Endothelial cell of umbilical vein (primary cell): Measurements from ENCODE around the gene LRRTM4. TPM values are rescaled to one million over a fixed set of nuclear protein-coding genes. Genes with fewer than 3 reads are reported as not detected.

Source experiments
- BruUV-seq: library from RNA; stranded (reverse); fragments of 400-500 nt; replicated peaks from 2 replicates; lab custom pipeline; 2021; lab: Mats Ljungman, UMichigan
- CTCF ChIA-PET: fragments of 300-600, 350-600 bp; sonication (Branson Sonifier 250); formaldehyde crosslinking; loops from one replicate; lab custom pipeline; 2021; ENCODE audit warnings: antibody characterized with exemption, inconsistent platforms; lab: Charles Lee
- POLR2A ChIA-PET: fragments of 300-600, 350-600 bp; sonication (Branson Sonifier 250); formaldehyde crosslinking; loops from one replicate; lab custom pipeline; 2021; ENCODE audit warnings: antibody characterized with exemption, inconsistent platforms; lab: Charles Lee
- DNase-seq: peaks from one replicate; pipeline ENCODE4 v3.0.0-alpha.2; 2011; ENCODE audit warnings: low read depth, low spot score
- FAIRE-seq: peaks from 2 replicates; lab custom pipeline; 2011; peaks lifted over from hg19 to GRCh38; lab: Jason Lieb, UNC
- H2AFZ ChIP-seq: 2 replicates; pipeline ENCODE4 v1.6.0; 2012; ENCODE audit warnings: low read depth, low read length, control low read depth, inconsistent platforms
- H3K27ac ChIP-seq: 2 replicates; pipeline ENCODE4 v1.5.1; 2011; ENCODE audit warnings: low read depth, mild to moderate bottlenecking, control low read depth, low read length, moderate library complexity; ENCODE audit not compliant: insufficient read depth
- H3K27me3 ChIP-seq, 2 experiments: 2 replicates each; pipeline versions ENCODE4 v1.6.0 to v1.6.1; 2011; ENCODE audit warnings: low read length in 2 of 2, mixed read lengths in 1 of 2; ENCODE audit not compliant: control insufficient read depth in 2 of 2, insufficient read depth in 2 of 2
- H3K36me3 ChIP-seq, 2 experiments: 2 replicates in 1 of 2; 3 replicates in 1 of 2; pipeline ENCODE4 v1.5.1; 2011; ENCODE audit warnings: low read length in 2 of 2, mild to moderate bottlenecking in 1 of 2, moderate library complexity in 1 of 2; ENCODE audit not compliant: control insufficient read depth in 2 of 2, insufficient read depth in 2 of 2; ENCODE audit errors: extremely low read depth in 1 of 2
- H3K4me1 ChIP-seq: 3 replicates; pipeline ENCODE4 v1.5.1; 2011; ENCODE audit warnings: mild to moderate bottlenecking, low read length; ENCODE audit not compliant: control insufficient read depth, insufficient read depth; ENCODE audit errors: extremely low read depth
- H3K4me2 ChIP-seq: 2 replicates; pipeline ENCODE4 v1.6.1; 2011; ENCODE audit warnings: low read length, control low read depth, mixed read lengths; ENCODE audit not compliant: insufficient read depth
- H3K4me3 ChIP-seq, 3 experiments: fragments of 200-600 bp in 1 of 3; sonication (generic), shearing (Covaris generic) in 1 of 3; replicated peaks in 1 of 3; 2 replicates each; pipeline ENCODE4 v1.5.1; 2011 to 2016; ENCODE audit warnings: control low read depth in 3 of 3, low read length in 3 of 3, mild to moderate bottlenecking in 2 of 3, inconsistent platforms in 1 of 3, low read depth in 1 of 3, moderate library complexity in 1 of 3; ENCODE audit not compliant: insufficient read depth in 1 of 3
- H3K79me2 ChIP-seq: 2 replicates; pipeline ENCODE4 v1.6.0; 2012; ENCODE audit warnings: low read length, inconsistent platforms; ENCODE audit not compliant: control insufficient read depth, insufficient read depth
- H3K9ac ChIP-seq: replicated peaks from 2 replicates; pipeline ENCODE3; 2011; ENCODE audit warnings: low read length, control low read depth; ENCODE audit not compliant: insufficient read depth; ENCODE audit errors: extremely low read depth
- H3K9me1 ChIP-seq: replicated peaks from 3 replicates; pipeline ENCODE4 v1.6.0; 2011; ENCODE audit warnings: mild to moderate bottlenecking, low read length; ENCODE audit not compliant: control insufficient read depth, insufficient read depth; ENCODE audit errors: extremely low read depth
- H3K9me3 ChIP-seq: replicated peaks from 2 replicates; pipeline ENCODE4 v1.5.1; 2012; ENCODE audit warnings: low read length, inconsistent platforms; ENCODE audit not compliant: control insufficient read depth, insufficient read depth
- H4K20me1 ChIP-seq: replicated peaks from 2 replicates; pipeline ENCODE3; 2011; ENCODE audit warnings: mild to moderate bottlenecking, low read length; ENCODE audit not compliant: control insufficient read depth, insufficient read depth; ENCODE audit errors: extremely low read depth
- CTCF ChIP-seq, 2 donors: IDR thresholded peaks; 1 replicate in 1 of 2; 2 replicates in 1 of 2; pipeline ENCODE4 v1.5.1; 2011; ENCODE audit warnings: low read length in 2 of 2, mild to moderate bottlenecking in 2 of 2, moderate library complexity in 2 of 2, control low read depth in 1 of 2, inconsistent platforms in 1 of 2, low read depth in 1 of 2; ENCODE audit not compliant: insufficient read depth in 1 of 2; ENCODE audit errors: extremely low read depth in 1 of 2
- EZH2 ChIP-seq: IDR thresholded peaks from 2 replicates; pipeline ENCODE4 v1.6.1; 2012; ENCODE audit warnings: borderline replicate concordance, low read depth, mild to moderate bottlenecking, moderate library complexity, low read length, inconsistent platforms; ENCODE audit not compliant: severe bottlenecking
- FOS ChIP-seq: IDR thresholded peaks from 2 replicates; pipeline ENCODE4 v1.6.1; 2011; ENCODE audit warnings: mild to moderate bottlenecking, low read length, moderate library complexity, borderline replicate concordance; ENCODE audit not compliant: insufficient read depth
- GATA2 ChIP-seq: IDR thresholded peaks from 2 replicates; pipeline ENCODE4 v1.7.0; 2011; ENCODE audit warnings: low read depth, mild to moderate bottlenecking, moderate library complexity, mixed read lengths, low read length; ENCODE audit not compliant: insufficient read length, insufficient read depth
- JUN ChIP-seq: IDR thresholded peaks from 2 replicates; pipeline ENCODE4 v1.6.1; 2011; ENCODE audit warnings: borderline replicate concordance, low read depth; ENCODE audit not compliant: insufficient read length, insufficient read depth
- MAX ChIP-seq: IDR thresholded peaks from 2 replicates; pipeline ENCODE4 v1.6.1; 2011; ENCODE audit not compliant: insufficient read depth, insufficient read length
- MYC ChIP-seq: IDR thresholded peaks from one replicate; pipeline ENCODE4 v1.6.1; 2011; ENCODE audit warnings: mild to moderate bottlenecking, low read depth, low read length
- POLR2A ChIP-seq: IDR thresholded peaks from 2 replicates; pipeline ENCODE4 v1.6.1; 2012; ENCODE audit warnings: low read depth, mild to moderate bottlenecking, control low read depth, low read length
- POLR2AphosphoS5 ChIP-seq: IDR thresholded peaks from 2 replicates; pipeline ENCODE4 v1.6.1; 2012; ENCODE audit warnings: low read depth, mild to moderate bottlenecking, control low read depth, low read length, moderate library complexity; ENCODE audit not compliant: insufficient read depth
- dilution Hi-C: fragments of 300-500 bp; cut with MboI; formaldehyde crosslinking; loops from one replicate; pipeline ENCODE4 v1.15.0; 2019; ENCODE audit warnings: low sequenced_read_pairs; ENCODE audit not compliant: extremely low pct_ligation_motif_present
- intact Hi-C: fragments of 100-400 bp; cut with micrococcal nuclease; formaldehyde crosslinking; loops from one replicate; pipeline ENCODE4 v1.10.0; 2022
- polyA plus RNA-seq, 4 experiments: library from polyadenylated mRNA; depleted of rRNA in 3 of 4; stranded (reverse) in 3 of 4; unstranded in 1 of 4; fragments of >200 nt; gene quantifications; 2 replicates each; pipeline versions ENCODE4 v1.2.1 to v1.2.3, GENCODE V29; 2011 to 2012; ENCODE audit warnings: missing spikeins in 1 of 4
- total RNA-seq: library from RNA; stranded (reverse); gene quantifications from 2 replicates; pipeline ENCODE4 v1.2.3, GENCODE V29; 2021

Gene LRRTM4
- total and polyA plus RNA-seq, 2 donors (not counting 3 experiments of a cell fraction or from before 2014, with no cell fraction given), result not detected

DNA sequence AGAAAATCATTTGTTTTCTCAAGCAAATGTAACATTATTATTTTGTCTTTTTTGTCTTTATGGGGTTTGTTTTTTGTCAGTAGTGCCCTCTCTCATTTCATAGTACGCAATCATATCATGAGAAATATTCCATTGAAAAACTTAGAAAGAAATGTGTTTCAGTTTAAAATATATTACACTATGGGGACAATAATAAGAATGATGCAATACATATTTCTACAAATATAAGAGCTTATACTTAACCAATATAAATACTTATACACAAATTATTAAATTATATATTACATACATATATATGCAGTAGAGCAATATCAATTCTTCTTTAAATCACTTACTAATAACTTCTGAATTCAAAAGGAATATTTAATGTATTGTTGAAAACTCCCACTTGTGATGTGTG is 13.7 kb downstream of the LRRTM4 start:
- Histone ChIP-seq H4K20me1 (no peaks in the 10 kb centered on the region), H3K9me3 (no peaks in the 10 kb centered on the region), H3K36me3 (no peaks in the 10 kb centered on the region), H3K4me1 (no peaks in the 10 kb centered on the region), H2AFZ (no peak overlapping the region), H3K9ac (no peak overlapping the region), H3K9me1 (no peaks in the 10 kb centered on the region), H3K79me2 (no peaks in the 10 kb centered on the region), H3K4me2 (no peak overlapping the region), H3K4me3 (no peak overlapping the region), H3K27ac (no peak overlapping the region), H3K27me3 (no peaks in the 10 kb centered on the region)
- ChIA-PET CTCF (no interaction called here), POLR2A (no interaction called here)
- DNase-seq, result no peak
- dilution Hi-C loops, result no loop called here
- no peak for FAIRE-seq
- intact Hi-C loops, result no loop called here
- BruUV-seq, result no TSS peak
- TF ChIP-seq JUN, result no peak
- no peak for TF ChIP-seq EZH2
- TF ChIP-seq FOS, result no peak
- no peak for TF ChIP-seq MAX
- no peak for TF ChIP-seq POLR2AphosphoS5
- no peak for TF ChIP-seq GATA2
- TF ChIP-seq POLR2A, result no peak
- no peak for TF ChIP-seq CTCF (IDR thresholded peaks at IDR 0.05; ENCODE audit: extremely low read depth in 1 of 2, insufficient read depth in 1 of 2, low read depth in 1 of 2, low read length in 2 of 2)
- TF ChIP-seq MYC, result no peak
